Measurements from ENCODE around the gene RAB30.

DNA sequence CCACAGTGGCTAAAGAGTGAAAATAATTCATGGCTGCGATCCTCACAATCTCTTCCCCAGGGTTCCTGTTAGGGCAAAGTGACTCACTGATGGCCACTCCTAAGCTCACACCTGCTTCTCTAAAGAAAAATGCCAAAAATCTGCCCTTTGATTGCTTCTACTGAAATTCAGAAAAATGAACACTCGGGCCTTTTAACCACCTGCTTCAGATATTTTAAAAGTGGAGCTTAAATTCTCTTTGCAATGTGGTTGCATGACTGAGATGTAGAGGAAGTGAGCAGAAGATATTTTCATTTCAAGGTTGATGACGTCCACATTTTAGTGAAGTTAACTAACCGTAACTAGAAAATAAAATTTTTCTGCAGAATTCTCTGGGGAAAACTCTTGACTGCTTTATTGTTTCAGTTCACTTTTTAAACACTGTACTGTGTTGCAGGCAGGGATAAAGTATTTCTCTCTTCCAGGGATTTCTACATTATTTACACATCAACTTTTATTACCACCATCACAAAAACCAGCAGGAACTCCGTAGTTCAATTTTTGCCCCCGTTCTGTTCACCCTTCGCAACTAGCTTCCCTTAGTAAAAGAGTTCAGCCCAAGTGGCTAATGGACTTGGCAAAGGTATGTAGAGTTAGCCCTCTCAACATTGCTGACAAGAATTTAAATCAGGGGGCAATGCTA lies 8.5 kb downstream of the RAB30 start:
- no peak for TF ChIP-seq EZH2 (IDR thresholded peaks at IDR 0.05; ENCODE audit: borderline replicate concordance)
- TF ChIP-seq CTCF (IDR thresholded peaks at IDR 0.05; ENCODE audit: poor library complexity) = no peak

Measured in hepatocyte (in vitro differentiated cells).